DMS 273 treated with DMSO at 0.1 percent for 48 hours (cell line): ENCODE measurements around the gene NUDT6.

ENCODE experiments used
- DNase-seq: peaks from one replicate; lab custom pipeline; 2025; lab: John Stamatoyannopoulos, UW

NUDT6 gene

DNA sequence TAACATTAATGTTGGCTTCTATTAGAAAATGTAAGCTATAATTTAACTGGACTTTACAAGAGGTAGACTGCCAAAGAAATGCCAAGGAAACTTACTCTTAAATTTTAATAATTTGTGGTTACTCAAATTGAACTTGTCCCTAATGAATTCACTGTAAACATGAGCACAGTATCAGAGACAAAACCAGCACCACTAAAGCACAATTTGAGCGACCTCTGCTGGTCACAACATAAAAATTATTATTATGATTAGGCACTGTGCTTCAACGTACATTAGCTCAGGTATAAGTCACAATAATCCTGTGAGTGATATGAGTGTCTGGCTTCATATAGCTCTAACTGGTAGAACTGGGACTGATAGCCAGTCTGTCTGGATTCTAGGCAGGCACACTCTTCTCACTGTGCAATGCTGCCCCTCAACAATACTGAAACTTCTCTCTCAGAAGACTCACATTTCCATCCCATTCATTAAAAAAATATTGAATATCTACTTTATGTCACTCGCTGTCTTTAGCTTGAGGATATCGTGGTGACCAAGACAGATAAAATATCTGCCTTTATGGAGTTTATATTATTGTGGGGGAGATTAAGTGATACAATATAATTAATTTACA, 8.0 kb downstream of the NUDT6 start:
- DNase-seq, result no peak

DNA sequence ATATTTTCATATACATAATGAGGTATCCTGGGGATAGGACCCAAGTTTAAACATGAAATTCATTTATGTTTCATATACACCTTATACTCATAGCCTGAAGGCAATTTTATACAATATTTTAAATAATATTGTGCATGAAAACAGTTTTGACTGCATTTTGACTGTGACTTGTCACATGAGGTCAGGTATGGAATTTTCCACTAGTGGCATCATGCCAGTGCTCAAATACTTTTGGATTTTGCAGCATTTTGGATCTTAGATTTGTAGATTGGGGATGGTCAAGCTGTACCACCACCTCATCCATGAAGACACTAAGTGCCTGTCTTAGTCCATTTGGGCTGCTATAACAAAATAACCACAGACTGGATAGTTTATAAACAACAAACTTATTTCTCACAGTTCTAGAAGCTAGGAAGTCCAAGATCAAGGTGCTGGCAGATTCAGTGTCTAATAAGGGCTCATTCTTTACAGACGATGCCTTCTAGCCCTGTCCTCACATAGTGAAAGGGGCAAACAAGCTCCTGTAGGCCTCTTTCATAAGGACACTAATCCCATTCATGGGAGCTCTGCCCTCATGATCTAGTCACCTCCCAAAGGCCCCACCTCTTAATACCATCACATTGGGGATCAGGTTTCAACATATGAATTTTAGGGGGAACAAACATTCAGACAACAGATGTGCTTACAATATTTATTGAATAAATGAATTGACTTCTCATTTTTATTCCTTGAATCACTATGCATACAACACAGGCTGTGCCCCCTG, 9.4 kb downstream of the NUDT6 start:
- DNase-seq, result no peak

DNA sequence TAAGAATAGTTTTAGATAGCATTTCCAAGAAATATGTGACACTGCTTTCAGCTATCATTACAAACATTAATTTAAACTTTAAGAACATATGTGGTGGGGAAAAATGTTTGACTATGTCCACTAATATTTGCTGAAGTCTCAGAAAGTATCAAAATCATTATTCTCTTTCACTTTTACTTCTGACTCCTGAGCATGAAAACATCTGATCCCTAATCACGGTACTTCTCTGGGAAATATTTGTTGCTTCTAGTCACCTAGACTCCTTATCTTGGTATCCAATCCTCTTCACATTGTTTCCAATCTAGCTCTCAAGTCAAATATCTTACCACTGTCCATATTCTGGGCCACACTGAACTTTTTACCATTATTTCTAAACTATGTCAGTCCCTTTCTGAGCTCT, 10.8 kb downstream of the NUDT6 start:
- no peak for DNase-seq

DNA sequence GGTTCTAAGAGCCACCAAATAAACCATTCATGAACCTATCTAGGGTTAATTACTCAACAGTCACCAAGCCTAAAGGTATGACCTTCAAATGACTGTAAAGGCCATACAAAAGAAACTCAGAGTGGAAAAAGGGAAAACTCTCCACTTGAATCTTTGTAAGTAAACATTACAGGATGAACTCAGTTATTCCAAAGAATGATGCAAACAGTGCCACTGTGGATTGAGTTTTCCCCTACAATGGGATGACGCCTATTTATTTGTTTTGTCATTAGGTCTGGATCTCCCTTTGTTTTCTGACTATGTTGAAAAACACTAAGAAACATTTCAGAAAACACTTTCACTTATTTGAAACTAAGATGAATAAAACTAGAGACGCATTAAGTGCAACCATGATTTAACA, 12.7 kb downstream of the NUDT6 start:
- DNase-seq, result no peak

DNA sequence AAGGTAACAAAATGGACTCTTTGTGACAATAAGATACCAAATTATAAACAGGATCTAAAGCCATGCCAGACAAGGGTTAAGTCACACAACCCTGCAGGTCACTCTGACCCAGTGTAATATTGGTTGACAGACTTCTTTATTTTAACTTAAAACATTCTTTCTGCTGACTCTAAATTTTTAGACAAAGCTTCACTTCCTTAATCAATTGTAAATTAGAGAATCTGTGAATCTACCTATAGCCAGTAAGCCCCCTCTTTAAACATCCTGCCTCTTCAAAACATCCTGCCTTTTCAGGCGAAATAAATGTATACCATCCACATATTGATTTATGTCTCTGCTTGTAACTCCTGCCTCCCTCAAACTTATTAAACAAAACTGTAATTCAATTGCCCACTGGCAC, 14.2 kb downstream of the NUDT6 start:
- no peak for DNase-seq

DNA sequence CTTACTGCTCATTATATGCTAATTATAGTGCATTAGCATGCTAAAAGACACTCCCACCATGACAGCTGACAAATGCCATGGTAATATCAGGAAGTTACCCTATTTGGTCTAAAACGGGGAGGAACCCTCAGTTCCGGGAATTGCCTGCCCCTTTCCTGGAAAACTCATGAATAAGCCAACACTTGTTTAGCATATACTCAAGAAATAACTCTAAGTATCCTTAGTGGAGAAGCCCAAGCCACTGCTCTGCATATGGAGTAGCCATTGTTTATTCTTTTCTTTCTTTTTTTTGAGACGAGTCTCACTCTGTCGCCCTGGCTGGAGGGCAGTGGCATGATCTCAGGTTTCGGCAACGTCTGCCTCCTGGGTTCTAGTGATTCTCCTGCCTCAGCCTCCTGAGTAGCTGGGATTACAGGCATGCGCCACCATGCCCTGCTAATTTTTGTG, 15.5 kb downstream of the NUDT6 start:
- DNase-seq, result no peak

DNA sequence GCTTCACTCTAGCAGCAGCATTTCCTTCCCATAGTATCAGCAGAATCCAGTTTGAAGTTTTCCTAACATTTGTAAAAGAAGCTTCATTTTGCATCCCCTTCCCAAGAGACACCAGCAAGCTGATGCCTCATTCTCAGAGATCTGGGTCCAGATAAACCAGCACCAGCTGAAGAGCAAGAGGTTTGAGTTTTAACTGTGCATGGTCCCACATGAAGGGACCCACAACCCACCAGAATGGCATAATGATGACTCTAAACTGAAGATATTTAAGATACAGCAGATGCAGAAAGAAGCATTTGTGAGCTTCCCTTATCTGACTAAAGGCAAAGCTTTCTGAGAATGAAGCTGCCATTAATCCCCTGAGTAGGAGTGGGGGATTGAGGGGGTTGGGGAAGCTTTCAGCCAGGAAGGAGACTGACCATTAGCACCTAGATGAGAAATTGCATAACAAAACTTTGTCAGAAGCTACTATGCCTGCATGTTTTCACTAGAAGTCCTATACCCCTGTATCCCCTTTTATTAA, 18.6 kb downstream of the NUDT6 start:
- no peak for DNase-seq

DNA sequence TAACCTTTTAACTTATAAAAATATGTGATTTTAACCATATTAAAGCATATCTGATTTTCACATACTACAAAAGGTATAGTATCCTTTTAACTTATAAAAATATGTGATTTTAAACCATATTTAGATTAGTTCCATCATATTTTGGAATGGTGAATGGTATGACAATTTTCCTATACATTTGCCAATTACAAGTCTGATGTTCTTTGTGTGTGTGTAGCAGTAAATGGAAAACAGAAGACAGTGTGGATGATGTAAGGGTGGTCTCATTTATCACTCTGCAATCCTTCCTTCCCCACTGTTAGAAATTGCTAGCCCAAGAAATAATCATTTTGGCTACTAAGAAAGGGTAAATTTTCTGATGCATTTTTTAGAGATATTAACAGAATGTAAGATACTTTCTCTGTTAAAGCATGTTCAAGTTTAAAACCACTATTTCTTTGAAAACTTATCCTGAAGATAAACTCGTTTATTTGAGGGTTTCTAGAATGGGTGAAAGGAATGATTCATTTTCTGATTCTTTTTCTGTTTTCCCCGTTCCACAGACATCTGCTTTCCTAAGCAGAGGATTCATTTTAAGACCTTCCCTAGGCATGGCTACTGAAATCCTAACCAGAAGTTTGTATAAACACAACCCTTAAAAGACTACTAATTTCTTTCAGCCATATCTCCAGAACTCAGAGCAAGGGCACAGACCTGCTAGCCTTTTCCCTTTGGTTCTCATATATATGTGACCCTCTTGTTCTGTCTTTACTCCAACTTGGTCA, 21.0 kb downstream of the NUDT6 start:
- no peak for DNase-seq

DNA sequence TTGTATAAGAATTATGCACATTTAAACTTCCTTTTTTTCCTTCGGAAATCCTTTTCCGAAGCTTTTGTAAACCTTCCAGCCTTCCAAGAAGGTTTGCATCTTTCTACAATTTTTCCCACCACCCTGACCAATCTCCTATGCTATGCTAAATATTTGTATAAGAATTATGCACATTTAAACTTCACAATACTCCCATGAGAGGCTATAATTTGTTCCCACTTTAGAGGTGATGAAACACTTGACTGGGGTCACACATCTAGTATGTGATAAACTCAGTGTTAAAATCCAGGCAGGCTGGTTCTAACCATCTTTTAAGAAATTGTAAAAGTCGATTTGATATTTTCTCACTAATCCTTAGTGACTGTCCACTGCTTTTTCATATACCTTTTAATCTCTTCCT, 22.1 kb downstream of the NUDT6 start:
- DNase-seq, result no peak

DNA sequence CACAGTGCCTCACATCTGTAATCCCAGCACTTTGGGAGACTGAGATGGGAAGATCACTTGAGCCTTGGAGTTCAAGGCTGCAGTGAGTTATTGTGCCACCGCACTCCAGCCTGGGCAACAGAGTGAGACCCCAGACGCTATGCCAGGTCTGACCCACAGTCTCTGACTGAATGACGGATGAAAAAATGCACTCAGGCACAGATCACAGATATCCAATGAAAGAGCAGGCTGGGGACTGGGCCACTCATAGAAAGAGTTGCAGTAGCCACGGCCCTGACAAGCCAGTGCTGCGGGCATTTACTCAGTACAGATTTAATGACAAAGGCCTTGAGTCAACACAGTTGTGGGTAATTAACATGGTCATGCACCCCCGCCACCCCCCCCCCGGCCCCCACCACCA, 22.7 kb downstream of the NUDT6 start:
- no peak for DNase-seq

DNA sequence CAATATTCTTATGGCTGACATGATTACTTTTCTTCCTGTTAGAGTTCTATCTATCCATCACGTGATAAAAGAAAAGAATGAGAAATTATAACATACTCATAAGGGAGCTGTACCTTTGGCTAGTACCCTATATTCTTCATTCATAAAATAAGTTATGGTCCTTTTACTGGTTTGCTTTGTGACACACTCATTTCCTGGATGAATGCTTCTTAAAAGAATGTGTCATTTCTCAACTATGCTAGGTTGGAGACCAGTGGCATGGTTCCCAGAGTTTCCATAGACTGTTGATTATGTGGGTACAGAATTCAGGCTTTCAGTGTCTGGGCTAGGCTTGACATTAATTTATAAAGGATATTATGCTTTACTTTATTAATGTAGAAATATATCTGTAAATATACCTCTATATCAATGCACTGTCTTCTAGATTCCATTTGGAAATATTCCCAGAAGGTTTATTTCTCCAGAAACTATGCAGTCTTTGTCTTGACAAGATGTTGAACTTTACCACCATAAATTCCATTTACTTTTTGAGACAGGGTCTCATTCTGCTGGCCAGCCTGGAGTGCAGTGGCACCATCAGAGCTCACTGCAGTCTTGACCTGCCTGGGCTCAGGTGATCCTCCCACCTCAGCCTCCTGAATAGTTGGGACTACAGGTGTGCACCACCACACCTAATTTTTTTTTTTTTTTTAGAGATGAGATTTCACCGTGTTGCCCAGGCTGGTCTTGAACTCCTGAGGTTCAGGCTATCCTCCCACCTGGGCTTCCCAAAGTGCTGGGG, 23.8 kb downstream of the NUDT6 start:
- no peak for DNase-seq

DNA sequence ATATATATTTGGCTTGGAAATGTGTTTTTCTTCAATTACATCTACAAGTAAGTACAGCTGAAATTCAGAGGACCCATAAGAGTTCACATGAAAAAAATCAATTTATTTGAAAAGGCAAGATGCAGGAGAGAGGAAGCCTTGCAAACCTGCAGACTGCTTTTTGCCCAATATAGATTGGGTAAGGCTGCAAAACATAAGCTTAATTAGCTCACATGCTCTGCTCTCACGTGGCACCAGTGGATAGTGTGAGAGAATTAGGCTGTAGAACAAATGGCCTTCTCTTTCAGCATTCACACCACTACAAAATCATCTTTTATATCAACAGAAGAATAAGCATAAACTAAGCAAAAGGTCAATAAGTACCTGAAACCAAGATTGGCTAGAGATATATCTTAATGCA, 26.1 kb downstream of the NUDT6 start:
- no peak for DNase-seq

DNA sequence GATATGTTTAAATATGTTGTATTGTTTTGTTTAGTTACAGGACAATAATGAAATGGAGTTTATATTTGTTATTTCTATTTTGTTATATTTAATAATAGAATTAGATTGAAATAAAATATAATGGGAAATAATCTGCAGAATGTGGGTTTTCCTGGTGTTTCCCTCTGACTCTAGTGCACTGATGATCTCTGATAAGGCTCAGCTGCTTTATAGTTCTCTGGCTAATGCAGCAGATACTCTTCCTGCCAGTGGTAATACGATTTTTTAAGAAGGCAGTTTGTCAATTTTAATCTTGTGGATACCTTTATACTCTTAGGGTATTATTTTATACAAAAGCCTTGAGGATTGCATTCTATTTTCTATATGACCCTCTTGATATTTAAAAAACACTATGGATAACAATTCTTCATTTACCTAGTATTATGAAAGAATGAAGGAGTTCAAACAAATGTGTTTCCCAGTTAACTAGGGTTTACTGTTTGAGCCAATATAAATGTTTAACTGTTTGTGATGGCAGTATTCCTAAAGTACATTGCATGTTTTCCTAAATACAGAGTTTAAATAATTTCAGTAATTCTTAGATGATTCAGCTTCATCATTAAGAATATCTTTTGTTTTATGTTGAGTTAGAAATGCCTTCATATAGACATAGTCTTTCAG, 26.9 kb downstream of the NUDT6 start:
- DNase-seq, result no peak

DNA sequence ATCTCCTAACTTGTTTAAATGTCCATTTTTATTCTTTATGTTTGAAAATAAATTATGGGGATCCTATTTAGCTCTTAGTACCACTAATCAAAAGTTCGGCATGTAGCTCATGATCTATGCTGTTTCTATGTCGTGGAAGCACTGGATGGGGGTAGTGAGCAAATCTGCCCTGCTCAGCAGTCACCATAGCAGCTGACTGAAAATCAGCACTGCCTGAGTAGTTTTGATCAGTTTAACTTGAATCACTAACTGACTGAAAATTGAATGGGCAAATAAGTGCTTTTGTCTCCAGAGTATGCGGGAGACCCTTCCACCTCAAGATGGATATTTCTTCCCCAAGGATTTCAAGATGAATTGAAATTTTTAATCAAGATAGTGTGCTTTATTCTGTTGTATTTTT, 27.6 kb downstream of the NUDT6 start:
- no peak for DNase-seq

DNA sequence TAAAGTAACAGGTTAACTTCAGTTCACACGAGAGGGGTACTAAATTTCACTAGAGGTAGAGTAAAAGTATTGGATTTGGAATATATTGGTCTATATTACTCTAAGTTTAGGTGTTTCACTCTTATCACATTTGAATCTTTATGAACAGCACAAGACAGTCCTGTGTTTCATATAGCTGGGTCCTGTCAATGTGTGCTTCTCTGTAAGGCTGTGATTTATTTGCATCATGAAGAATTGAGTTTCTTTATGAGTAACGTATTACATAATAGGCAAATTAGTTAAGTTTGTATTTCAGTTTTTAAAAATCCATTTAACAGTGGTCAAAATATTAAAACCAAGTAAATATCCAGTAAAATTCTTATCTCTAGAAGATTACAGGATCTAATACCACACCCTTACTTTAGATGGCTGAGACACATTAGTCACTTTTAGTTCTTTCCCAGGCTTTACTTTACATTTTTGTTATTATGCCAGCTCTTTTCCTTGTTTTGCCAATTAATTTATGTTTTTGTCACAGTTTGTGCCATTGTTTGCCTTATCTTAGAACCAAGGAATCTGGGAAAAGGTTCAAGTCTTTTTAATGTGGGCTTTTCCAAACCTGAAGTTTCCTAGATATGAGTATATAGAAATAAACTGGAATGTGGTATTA, 32.1 kb downstream of the NUDT6 start:
- no peak for DNase-seq

DNA sequence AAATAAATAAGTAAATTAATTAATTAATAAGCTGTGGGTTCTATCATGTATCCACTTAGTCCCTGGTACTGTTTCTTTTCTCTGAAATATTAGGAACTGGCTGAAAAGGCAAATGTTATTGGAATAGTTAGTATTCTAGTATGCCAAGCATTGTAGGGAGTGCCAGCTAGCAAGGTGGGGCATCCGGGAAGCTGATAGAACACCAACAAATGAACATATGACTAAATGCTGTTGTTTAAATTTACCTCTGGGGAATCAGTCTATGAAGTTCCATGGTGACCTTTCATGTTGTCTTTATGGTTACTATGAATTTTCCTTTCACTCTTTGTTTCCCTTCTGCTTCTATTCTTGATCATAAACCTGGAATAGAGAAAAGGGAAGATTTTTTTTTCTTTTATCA, 32.7 kb downstream of the NUDT6 start:
- no peak for DNase-seq

DNA sequence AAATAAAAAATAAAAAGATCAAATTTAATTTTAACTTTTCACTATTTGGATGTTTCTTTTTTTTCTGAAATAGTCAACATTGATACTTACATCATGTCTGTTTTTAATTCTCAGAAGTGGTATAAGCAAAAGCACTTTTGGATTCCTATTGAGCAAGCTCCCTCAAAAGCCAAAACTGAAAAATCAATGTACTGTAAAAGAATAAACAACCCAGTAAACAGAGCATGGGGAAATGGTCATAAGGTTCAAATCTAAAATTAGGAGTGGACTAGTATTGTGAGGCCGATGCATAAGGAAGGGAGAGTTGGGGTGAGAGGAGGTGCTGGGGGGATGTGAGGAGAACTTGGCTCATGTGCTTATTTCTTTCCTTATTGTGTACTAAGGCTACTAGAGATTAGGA, 37.9 kb downstream of the NUDT6 start:
- DNase-seq, result no peak

DNA sequence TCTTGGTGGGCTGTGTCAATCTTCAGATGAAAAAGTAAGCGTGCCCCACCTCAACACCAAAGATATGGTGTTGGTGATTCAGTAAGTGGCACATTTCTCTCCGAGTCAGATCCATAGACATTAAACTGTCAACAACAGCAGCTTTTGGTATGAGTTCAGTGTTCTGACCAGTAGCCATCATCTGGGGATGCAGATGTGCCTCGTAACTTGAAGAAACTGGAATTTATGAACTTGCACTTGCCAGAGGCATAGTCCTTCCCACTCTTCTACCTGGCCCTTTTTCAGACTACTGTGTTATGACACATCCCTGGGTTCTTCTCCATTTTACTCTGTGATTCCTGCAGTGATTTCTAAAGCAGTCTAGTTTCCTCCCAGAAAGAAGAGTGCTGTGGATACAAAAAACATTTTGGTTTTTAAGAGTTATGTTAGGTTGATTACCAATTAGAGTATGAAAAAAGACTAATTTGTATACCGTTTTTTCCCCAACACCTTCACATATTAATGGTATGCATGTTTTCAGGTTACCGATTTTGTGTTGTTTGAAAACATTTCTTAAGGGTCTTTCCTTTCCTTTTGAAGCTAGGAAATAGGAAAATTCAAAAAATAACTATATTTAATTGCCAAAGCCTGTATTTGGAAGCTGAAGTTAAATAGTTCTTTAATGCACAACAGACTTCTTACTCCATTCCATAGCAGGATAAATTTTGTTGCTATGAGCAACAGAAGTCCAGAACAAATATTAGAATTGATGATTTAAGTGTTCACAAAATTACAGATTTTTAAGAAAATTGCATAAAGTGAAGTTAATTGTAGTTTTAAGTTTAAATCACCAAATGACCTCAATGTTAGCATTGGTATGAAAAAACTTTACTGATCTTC, 39.3 kb downstream of the NUDT6 start:
- no peak for DNase-seq

DNA sequence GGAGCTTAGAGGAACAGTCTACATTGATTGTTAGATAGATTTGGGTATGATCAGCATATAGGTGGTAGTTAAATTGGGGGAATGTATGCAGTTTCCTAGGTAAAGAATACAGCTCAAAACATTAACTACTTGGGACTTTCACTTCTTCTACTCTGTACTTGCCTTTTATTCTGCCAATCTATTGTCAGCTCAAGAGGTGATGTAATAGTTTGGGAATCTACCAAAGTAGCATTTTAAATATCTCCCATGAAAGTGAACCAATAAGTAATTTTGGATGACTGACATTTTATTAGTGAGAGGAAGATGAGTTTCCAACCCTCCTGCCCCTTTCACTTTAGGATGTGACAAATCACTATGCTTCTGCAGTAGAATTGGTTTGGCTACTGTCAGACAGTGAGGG, 43.4 kb downstream of the NUDT6 start:
- no peak for DNase-seq

DNA sequence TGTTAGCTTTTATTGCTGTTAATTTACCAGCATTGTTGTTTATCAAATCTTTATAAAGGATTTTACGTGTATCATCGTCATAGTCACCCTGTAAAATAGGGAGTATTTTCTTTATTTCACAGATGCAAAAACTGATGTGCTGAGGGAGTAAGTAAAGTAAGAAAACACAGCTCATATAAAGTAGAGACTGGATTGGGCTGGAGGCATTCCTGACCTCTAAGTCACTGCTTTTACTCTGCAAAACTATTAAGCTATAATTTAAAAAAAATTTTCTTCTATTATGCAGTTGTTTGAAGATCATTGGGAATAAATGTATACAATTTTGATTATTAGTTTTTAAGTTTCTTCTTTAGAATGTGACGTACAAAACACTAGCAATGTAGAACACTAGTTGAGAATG, 45.9 kb downstream of the NUDT6 start:
- no peak for DNase-seq
